22Rv1 (cell line): Measurements from ENCODE around the gene OR52A1.
"Not testable (repeated sequence)": the region's sequence is repeated elsewhere in the genome, so short reads cannot be mapped to it uniquely, and the experiment has no call there.

Source experiments
- ZFX ChIP-seq: fragments of 450-650 bp; IDR thresholded peaks from 2 replicates; pipeline ENCODE4 v1.6.1; 2017; ENCODE audit warnings: antibody characterized with exemption, borderline replicate concordance
- TF ChIP-seq, protein P1 (sequence below): fragments of 450-650 bp; IDR thresholded peaks from 2 replicates; pipeline ENCODE4 v1.5.1; 2017; ENCODE audit warnings: mild to moderate bottlenecking

- TF ChIP-seq, protein P1, sequence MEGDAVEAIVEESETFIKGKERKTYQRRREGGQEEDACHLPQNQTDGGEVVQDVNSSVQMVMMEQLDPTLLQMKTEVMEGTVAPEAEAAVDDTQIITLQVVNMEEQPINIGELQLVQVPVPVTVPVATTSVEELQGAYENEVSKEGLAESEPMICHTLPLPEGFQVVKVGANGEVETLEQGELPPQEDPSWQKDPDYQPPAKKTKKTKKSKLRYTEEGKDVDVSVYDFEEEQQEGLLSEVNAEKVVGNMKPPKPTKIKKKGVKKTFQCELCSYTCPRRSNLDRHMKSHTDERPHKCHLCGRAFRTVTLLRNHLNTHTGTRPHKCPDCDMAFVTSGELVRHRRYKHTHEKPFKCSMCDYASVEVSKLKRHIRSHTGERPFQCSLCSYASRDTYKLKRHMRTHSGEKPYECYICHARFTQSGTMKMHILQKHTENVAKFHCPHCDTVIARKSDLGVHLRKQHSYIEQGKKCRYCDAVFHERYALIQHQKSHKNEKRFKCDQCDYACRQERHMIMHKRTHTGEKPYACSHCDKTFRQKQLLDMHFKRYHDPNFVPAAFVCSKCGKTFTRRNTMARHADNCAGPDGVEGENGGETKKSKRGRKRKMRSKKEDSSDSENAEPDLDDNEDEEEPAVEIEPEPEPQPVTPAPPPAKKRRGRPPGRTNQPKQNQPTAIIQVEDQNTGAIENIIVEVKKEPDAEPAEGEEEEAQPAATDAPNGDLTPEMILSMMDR: not testable (repeated sequence)
- TF ChIP-seq ZFX: not testable (repeated sequence)
These were observed 11.3 kb upstream of the OR52A1 start for GRCh38 chr11:5165898-5166297.
